Measurements from ENCODE around the gene DOK6.

DNA sequence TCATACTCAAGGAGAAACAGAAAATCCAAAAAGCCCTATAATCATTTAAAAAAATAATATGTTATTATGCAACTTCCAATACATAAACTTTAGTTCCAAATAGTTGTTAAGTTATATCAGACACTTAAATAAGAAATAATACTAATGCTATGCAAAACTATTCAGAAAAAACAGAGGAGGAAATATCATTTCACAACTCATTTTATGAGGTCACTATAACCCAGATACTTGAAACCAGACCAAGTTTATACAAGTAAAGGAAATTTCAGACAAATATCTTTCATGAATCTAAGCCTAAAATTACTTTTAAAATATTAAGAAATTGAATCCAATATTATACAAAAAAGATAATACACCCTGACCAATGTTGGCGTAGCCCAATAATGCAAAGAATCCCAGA is 286.2 kb downstream of the DOK6 start:
- TF ChIP-seq, protein P1, sequence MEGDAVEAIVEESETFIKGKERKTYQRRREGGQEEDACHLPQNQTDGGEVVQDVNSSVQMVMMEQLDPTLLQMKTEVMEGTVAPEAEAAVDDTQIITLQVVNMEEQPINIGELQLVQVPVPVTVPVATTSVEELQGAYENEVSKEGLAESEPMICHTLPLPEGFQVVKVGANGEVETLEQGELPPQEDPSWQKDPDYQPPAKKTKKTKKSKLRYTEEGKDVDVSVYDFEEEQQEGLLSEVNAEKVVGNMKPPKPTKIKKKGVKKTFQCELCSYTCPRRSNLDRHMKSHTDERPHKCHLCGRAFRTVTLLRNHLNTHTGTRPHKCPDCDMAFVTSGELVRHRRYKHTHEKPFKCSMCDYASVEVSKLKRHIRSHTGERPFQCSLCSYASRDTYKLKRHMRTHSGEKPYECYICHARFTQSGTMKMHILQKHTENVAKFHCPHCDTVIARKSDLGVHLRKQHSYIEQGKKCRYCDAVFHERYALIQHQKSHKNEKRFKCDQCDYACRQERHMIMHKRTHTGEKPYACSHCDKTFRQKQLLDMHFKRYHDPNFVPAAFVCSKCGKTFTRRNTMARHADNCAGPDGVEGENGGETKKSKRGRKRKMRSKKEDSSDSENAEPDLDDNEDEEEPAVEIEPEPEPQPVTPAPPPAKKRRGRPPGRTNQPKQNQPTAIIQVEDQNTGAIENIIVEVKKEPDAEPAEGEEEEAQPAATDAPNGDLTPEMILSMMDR (IDR thresholded peaks at IDR 0.05): no peak
- TF ChIP-seq EZH2 (IDR thresholded peaks at IDR 0.05) (no peak), EZH2phosphoT487 (IDR thresholded peaks at IDR 0.05) (no peak)
